Measurements from ENCODE around the gene TMEM14C.

GRCh38 chr6:10692965-10693538 is 29.8 kb upstream of the TMEM14C start:
- TF ChIP-seq SIN3A (IDR thresholded peaks at IDR 0.05; ENCODE audit: low read depth) (no peak), CTCF (IDR thresholded peaks at IDR 0.05 in 2 of 3, conservative IDR thresholded peaks at IDR 0.05 in 1 of 3; ENCODE audit: borderline replicate concordance in 1 of 3, insufficient read depth in 1 of 3, low read depth in 2 of 3, low read length in 2 of 3) (no peak), POLR2AphosphoS5 (IDR thresholded peaks at IDR 0.05; ENCODE audit: low read depth, low read length) (no peak)
